H1 (cell line): ENCODE data around the gene LAMB1.

ENCODE experiments used
- CHD2 ChIP-seq: IDR thresholded peaks from 2 replicates; pipeline ENCODE4 v1.6.1; 2012; ENCODE audit warnings: low read length, improper control_type of control experiment
- CTCF ChIP-seq, 3 experiments: IDR thresholded peaks; 1 replicate in 2 of 3; 2 replicates in 1 of 3; pipeline versions ENCODE4 v1.5.1 to v1.6.1; 2011; ENCODE audit warnings: low read length in 3 of 3, mild to moderate bottlenecking in 3 of 3, inconsistent platforms in 2 of 3, low read depth in 1 of 3, moderate library complexity in 1 of 3; ENCODE audit not compliant: insufficient read depth in 1 of 3; ENCODE audit errors: control extremely low read depth in 1 of 3
- EGR1 ChIP-seq: IDR thresholded peaks from 2 replicates; pipeline ENCODE4 v1.6.1; 2011; ENCODE audit warnings: low read depth, low read length, borderline replicate concordance
- POLR2A ChIP-seq, 2 experiments: IDR thresholded peaks; 1 replicate in 1 of 2; 2 replicates in 1 of 2; pipeline ENCODE4 v1.6.1; 2011; ENCODE audit warnings: low read depth in 2 of 2, low read length in 2 of 2, mild to moderate bottlenecking in 2 of 2; ENCODE audit errors: control extremely low read depth in 1 of 2
- POLR2AphosphoS5 ChIP-seq: IDR thresholded peaks from 2 replicates; pipeline ENCODE4 v1.6.1; 2011; ENCODE audit warnings: low read depth, low read length
- RXRA ChIP-seq: IDR thresholded peaks from 2 replicates; pipeline ENCODE4 v1.6.1; 2011; ENCODE audit warnings: low read depth, mild to moderate bottlenecking, low read length, moderate library complexity; ENCODE audit not compliant: insufficient read depth
- SAP30 ChIP-seq: fragments of 300-600 bp; sonication (generic); IDR thresholded peaks from 2 replicates; pipeline ENCODE4 v1.7.1; 2012; ENCODE audit warnings: low read length, moderate library complexity, mild to moderate bottlenecking, inconsistent platforms; ENCODE audit not compliant: insufficient read depth, insufficient replicate concordance
- TAF7 ChIP-seq: optimal IDR thresholded peaks from 2 replicates; pipeline ENCODE3; 2011; ENCODE audit warnings: low read depth, mild to moderate bottlenecking, inconsistent platforms, low read length, moderate library complexity, borderline replicate concordance
- TEAD4 ChIP-seq: IDR thresholded peaks from 2 replicates; pipeline ENCODE4 v1.6.1; 2012; ENCODE audit warnings: low read depth, low read length, inconsistent platforms, mixed read lengths

GRCh38 chr7:107973861-107974260, 29.1 kb downstream of the LAMB1 start:
- TF ChIP-seq CTCF (IDR thresholded peaks at IDR 0.05; ENCODE audit: control extremely low read depth in 1 of 3, insufficient read depth in 1 of 3, low read depth in 1 of 3, low read length in 3 of 3) (no peak), POLR2A (IDR thresholded peaks at IDR 0.05; ENCODE audit: control extremely low read depth in 1 of 2, low read depth in 2 of 2, low read length in 2 of 2) (no peak), RXRA (no peak), TAF7 (no peak), POLR2AphosphoS5 (no peak), TEAD4 (no peak), CHD2 (no peak), SAP30 (no peak), EGR1 (no peak)
